Transverse colon (tissue), 4 donors: ENCODE measurements around the gene ABLIM2.

Experiments used
- CTCF ChIP-seq, 5 experiments: fragments of 200-600 bp in 3 of 5; fragments of 450-650 bp in 2 of 5; sonication (generic) in 3 of 5; IDR thresholded peaks; 1 replicate in 2 of 5; 2 replicates in 3 of 5; pipeline ENCODE4 v1.5.1; 2016 to 2017; ENCODE audit warnings: antibody characterized with exemption in 5 of 5, inconsistent platforms in 3 of 5, mild to moderate bottlenecking in 2 of 5, moderate library complexity in 1 of 5
- EP300 ChIP-seq: sonication (generic); formaldehyde crosslinking; IDR thresholded peaks from one replicate; pipeline ENCODE4 v1.6.1; 2017; ENCODE audit warnings: antibody characterized with exemption, low read depth
- POLR2A ChIP-seq: fragments of 450-650 bp; IDR thresholded peaks from one replicate; pipeline ENCODE4 v1.6.1; 2016; ENCODE audit warnings: antibody characterized with exemption, mild to moderate bottlenecking, moderate library complexity
- POLR2AphosphoS5 ChIP-seq, 3 donors: sonication (generic); formaldehyde crosslinking; IDR thresholded peaks; one replicate each; pipeline ENCODE4 v1.6.1; 2016; ENCODE audit warnings: antibody characterized with exemption in 3 of 3

GRCh38 chr4:8105306-8106100, 53.1 kb downstream of the ABLIM2 start:
- TF ChIP-seq CTCF (IDR thresholded peaks at IDR 0.05) (no peak), POLR2A (no peak), EP300 (no peak), POLR2AphosphoS5 (IDR thresholded peaks at IDR 0.05) (no peak)
